HG02678 (cell line): ENCODE data around the gene MIAT.
A peak's percentile ranks its signal among the peaks of the same experiment; 100 is the strongest.

Experiments used
- ATAC-seq: cut with Tn5 transposase; IDR thresholded peaks from one replicate; pipeline ENCODE4 v1.9.1; 2021; ENCODE audit warnings: mild to moderate bottlenecking, moderate library complexity; ENCODE audit not compliant: unreplicated experiment

Gene MIAT

GRCh38 chr22:26665813-26666231, 8.4 kb downstream of the MIAT start:
- no peak for ATAC-seq

- no peak for ATAC-seq
These were observed 9.8 kb downstream of the MIAT start for GRCh38 chr22:26667140-26667539.

- ATAC-seq: no peak
These were observed 11.7 kb downstream of the MIAT start for GRCh38 chr22:26669060-26669481.

- ATAC-seq: no peak
These were observed 13.1 kb downstream of the MIAT start for GRCh38 chr22:26670459-26670858.

- no peak for ATAC-seq
These were observed 14.1 kb downstream of the MIAT start for GRCh38 chr22:26671317-26672059.

GRCh38 chr22:26672060-26672471, 14.7 kb downstream of the MIAT start:
- peak; percentile 11 for ATAC-seq

GRCh38 chr22:26672590-26673468, 15.4 kb downstream of the MIAT start:
- ATAC-seq: peak; percentile 73

- no peak for ATAC-seq
These were observed 16.1 kb downstream of the MIAT start for GRCh38 chr22:26673486-26673885.

GRCh38 chr22:26674211-26675190, 17.1 kb downstream of the MIAT start:
- ATAC-seq: no peak

GRCh38 chr22:26675687-26676268, 18.4 kb downstream of the MIAT start:
- no peak for ATAC-seq

GRCh38 chr22:26677217-26677616, 19.8 kb downstream of the MIAT start:
- no peak for ATAC-seq

GRCh38 chr22:26679003-26679629, 21.7 kb downstream of the MIAT start:
- ATAC-seq: no peak

GRCh38 chr22:26680485-26680884, 23.1 kb downstream of the MIAT start:
- ATAC-seq: no peak

- no peak for ATAC-seq
These were observed 24.0 kb downstream of the MIAT start for GRCh38 chr22:26681395-26681821.

- no peak for ATAC-seq
These were observed 26.8 kb downstream of the MIAT start for GRCh38 chr22:26684168-26684567.

- no peak for ATAC-seq
These were observed 28.2 kb downstream of the MIAT start for GRCh38 chr22:26685601-26686000.

- ATAC-seq: no peak
These were observed 30.1 kb downstream of the MIAT start for GRCh38 chr22:26687439-26687838.

GRCh38 chr22:26689513-26690301, 32.3 kb downstream of the MIAT start:
- no peak for ATAC-seq
